A673 (cell line): ENCODE data around the gene TMEM156.
"Not testable (repeated sequence)": the region's sequence is repeated elsewhere in the genome, so short reads cannot be mapped to it uniquely, and the experiment has no call there.

ENCODE experiments used
- EZH2 ChIP-seq: fragments of 200-600 bp; sonication (generic); IDR thresholded peaks from 2 replicates; pipeline ENCODE4 v1.6.1; 2017; ENCODE audit warnings: borderline replicate concordance, low read depth, mild to moderate bottlenecking, mixed read lengths, antibody characterized with exemption, low read length; ENCODE audit not compliant: poor library complexity, severe bottlenecking
- TF ChIP-seq, protein P1 (sequence below): fragments of 300-800, 200-600 bp; sonication (generic); conservative IDR thresholded peaks from 2 replicates; pipeline ENCODE4 v1.5.1; 2017; ENCODE audit warnings: low read depth, mild to moderate bottlenecking, antibody characterized with exemption, low read length, moderate library complexity, mixed read lengths

DNA sequence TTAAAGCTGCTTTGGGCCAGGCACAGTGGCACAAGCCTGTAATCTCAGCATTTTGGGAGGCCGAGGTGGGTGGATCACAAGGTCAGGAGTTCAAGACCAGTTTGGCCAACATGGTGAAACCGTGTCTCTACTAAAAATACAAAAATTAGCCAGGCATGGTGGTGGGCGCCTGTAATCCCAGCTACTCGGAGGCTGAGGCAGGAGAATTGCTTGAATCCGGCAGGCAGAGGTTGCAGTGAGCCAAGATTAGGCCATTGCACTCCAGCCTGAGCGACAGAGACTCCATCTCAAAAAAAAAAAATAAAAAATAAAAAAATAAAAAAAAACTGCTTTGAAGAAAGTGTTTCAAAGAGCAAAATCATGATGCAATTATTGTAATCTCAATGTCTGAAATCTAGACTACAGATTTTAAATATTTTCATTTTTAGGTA, 604 bp downstream of the TMEM156 start:
- TF ChIP-seq, protein P1, sequence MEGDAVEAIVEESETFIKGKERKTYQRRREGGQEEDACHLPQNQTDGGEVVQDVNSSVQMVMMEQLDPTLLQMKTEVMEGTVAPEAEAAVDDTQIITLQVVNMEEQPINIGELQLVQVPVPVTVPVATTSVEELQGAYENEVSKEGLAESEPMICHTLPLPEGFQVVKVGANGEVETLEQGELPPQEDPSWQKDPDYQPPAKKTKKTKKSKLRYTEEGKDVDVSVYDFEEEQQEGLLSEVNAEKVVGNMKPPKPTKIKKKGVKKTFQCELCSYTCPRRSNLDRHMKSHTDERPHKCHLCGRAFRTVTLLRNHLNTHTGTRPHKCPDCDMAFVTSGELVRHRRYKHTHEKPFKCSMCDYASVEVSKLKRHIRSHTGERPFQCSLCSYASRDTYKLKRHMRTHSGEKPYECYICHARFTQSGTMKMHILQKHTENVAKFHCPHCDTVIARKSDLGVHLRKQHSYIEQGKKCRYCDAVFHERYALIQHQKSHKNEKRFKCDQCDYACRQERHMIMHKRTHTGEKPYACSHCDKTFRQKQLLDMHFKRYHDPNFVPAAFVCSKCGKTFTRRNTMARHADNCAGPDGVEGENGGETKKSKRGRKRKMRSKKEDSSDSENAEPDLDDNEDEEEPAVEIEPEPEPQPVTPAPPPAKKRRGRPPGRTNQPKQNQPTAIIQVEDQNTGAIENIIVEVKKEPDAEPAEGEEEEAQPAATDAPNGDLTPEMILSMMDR, result not testable (repeated sequence)
- not testable (repeated sequence) for TF ChIP-seq EZH2
